T follicular helper cell (primary cell): ENCODE results near the gene DLD.
"Not testable (repeated sequence)": the region's sequence is repeated elsewhere in the genome, so short reads cannot be mapped to it uniquely, and the experiment has no call there.

ENCODE experiments used
- DNase-seq: peaks from one replicate; pipeline ENCODE4 v3.0.0-alpha.2; 2020; ENCODE audit warnings: low read depth

The DLD gene

GRCh38 chr7:107945332-107945731 is 54.3 kb downstream of the DLD start:
- DNase-seq = no peak

- DNase-seq = no peak
Measured at GRCh38 chr7:107946451-107946850, 55.5 kb downstream of the DLD start.

GRCh38 chr7:107946881-107947280 is 55.9 kb downstream of the DLD start:
- DNase-seq = no peak

- DNase-seq = no peak
Measured at GRCh38 chr7:107948645-107949442, 57.9 kb downstream of the DLD start.

GRCh38 chr7:107949443-107949935 is 58.5 kb downstream of the DLD start:
- no peak for DNase-seq

- DNase-seq = no peak
Measured at GRCh38 chr7:107951172-107951787, 60.3 kb downstream of the DLD start.

- no peak for DNase-seq
Measured at GRCh38 chr7:107951896-107952295, 60.9 kb downstream of the DLD start.

- DNase-seq = no peak
Measured at GRCh38 chr7:107953265-107953923, 62.4 kb downstream of the DLD start.

- no peak for DNase-seq
Measured at GRCh38 chr7:107953924-107954303, 62.9 kb downstream of the DLD start.

- no peak for DNase-seq
Measured at GRCh38 chr7:107955394-107955793, 64.4 kb downstream of the DLD start.

- not testable (repeated sequence) for DNase-seq
Measured at GRCh38 chr7:107956950-107957349, 66.0 kb downstream of the DLD start.

- no peak for DNase-seq
Measured at GRCh38 chr7:107957436-107957835, 66.5 kb downstream of the DLD start.

GRCh38 chr7:107958764-107959526 is 68.0 kb downstream of the DLD start:
- DNase-seq = no peak

- no peak for DNase-seq
Measured at GRCh38 chr7:107959527-107959898, 68.5 kb downstream of the DLD start.

GRCh38 chr7:107960272-107960671 is 69.3 kb downstream of the DLD start:
- DNase-seq = no peak

GRCh38 chr7:107961405-107961804 is 70.4 kb downstream of the DLD start:
- DNase-seq = no peak

- DNase-seq = no peak
Measured at GRCh38 chr7:107962817-107963216, 71.8 kb downstream of the DLD start.

GRCh38 chr7:107964510-107964909 is 73.5 kb downstream of the DLD start:
- DNase-seq = no peak

- no peak for DNase-seq
Measured at GRCh38 chr7:107966711-107967110, 75.7 kb downstream of the DLD start.

GRCh38 chr7:107967420-107967819 is 76.4 kb downstream of the DLD start:
- no peak for DNase-seq

GRCh38 chr7:107968449-107968848 is 77.5 kb downstream of the DLD start:
- DNase-seq = no peak

GRCh38 chr7:107969856-107970255 is 78.9 kb downstream of the DLD start:
- no peak for DNase-seq
